ENCODE measurements around the gene GAS6. TPM values are rescaled to one million over a fixed set of nuclear protein-coding genes. Genes with fewer than 3 reads are reported as not detected.

The GAS6 gene
- polyA plus RNA-seq, 1 donor from 2014 or later = 52.4 TPM

DNA sequence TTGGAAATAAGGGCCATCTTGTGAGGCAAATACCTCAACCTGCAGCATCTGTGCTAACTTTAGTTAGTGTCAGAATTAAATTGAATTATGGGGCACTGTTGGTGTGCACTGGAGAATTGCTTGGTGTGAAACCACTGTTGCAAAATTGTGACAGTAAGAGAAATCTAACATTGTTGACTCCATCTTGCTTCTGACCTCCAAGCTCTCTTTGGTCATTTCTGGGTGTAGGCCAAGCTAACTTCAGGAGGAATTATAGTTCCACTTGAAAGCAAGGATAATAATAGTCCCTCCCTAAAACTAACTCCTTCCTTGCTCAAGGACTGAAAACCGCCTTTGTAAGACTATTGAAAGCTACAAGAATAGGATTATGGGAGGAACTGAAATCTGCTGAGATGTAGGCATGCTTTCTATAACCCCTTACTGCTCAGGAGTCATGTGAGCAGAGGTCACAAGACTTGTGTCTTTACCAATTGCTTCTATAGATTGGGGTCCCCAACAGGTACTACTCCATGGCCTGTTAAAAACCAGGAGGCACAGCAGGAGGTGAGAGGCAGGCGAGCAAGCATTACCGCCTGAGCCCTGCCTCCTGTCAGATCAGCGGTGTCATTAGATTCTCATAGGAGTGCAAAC is 24.9 kb upstream of the GAS6 start:
- Histone ChIP-seq H3K4me2 (ENCODE audit: low read length) (no peak overlapping the region), H2AFZ (ENCODE audit: low read depth, low read length) (no peak overlapping the region), H3K27me3 (ENCODE audit: insufficient read depth, low read depth, low read length) (no peaks in the 10 kb centered on the region), H3K36me3 (ENCODE audit: insufficient read depth, low read length) (no peaks in the 10 kb centered on the region), H3K9me2 (ENCODE audit: insufficient read depth, low read length) (no peaks in the 10 kb centered on the region), H3K27ac (ENCODE audit: low read length) (no peak overlapping the region), H3K9me3 (ENCODE audit: low read length) (no peaks in the 10 kb centered on the region), H3K79me2 (replicated peaks; ENCODE audit: insufficient read depth, low read length) (no peaks in the 10 kb centered on the region), H3K4me3 (ENCODE audit: low read length) (no peak overlapping the region), H3K9ac (ENCODE audit: low read length) (no peak overlapping the region), H4K20me1 (ENCODE audit: insufficient read depth) (no peaks in the 10 kb centered on the region), H3F3A (ENCODE audit: insufficient read depth, low read length, poor library complexity, severe bottlenecking) (no peaks in the 10 kb centered on the region)
- TF ChIP-seq POLR2AphosphoS5 (IDR thresholded peaks at IDR 0.05) (no peak), EP300 (conservative IDR thresholded peaks at IDR 0.05; ENCODE audit: poor library complexity, severe bottlenecking) (no peak), TAF1 (IDR thresholded peaks at IDR 0.05; ENCODE audit: low read depth) (no peak), MXI1 (conservative IDR thresholded peaks at IDR 0.05; ENCODE audit: poor library complexity, severe bottlenecking) (no peak), SMC3 (conservative IDR thresholded peaks at IDR 0.05; ENCODE audit: poor library complexity) (no peak), REST (IDR thresholded peaks at IDR 0.05; ENCODE audit: borderline replicate concordance) (no peak), EZH2 (IDR thresholded peaks at IDR 0.05; ENCODE audit: borderline replicate concordance, insufficient read depth, low read length, poor library complexity, severe bottlenecking) (no peak), RAD21 (conservative IDR thresholded peaks at IDR 0.05) (no peak)
- TF ChIP-seq, protein P1, sequence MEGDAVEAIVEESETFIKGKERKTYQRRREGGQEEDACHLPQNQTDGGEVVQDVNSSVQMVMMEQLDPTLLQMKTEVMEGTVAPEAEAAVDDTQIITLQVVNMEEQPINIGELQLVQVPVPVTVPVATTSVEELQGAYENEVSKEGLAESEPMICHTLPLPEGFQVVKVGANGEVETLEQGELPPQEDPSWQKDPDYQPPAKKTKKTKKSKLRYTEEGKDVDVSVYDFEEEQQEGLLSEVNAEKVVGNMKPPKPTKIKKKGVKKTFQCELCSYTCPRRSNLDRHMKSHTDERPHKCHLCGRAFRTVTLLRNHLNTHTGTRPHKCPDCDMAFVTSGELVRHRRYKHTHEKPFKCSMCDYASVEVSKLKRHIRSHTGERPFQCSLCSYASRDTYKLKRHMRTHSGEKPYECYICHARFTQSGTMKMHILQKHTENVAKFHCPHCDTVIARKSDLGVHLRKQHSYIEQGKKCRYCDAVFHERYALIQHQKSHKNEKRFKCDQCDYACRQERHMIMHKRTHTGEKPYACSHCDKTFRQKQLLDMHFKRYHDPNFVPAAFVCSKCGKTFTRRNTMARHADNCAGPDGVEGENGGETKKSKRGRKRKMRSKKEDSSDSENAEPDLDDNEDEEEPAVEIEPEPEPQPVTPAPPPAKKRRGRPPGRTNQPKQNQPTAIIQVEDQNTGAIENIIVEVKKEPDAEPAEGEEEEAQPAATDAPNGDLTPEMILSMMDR (IDR thresholded peaks at IDR 0.05; ENCODE audit: poor library complexity, severe bottlenecking) = no peak

DNA sequence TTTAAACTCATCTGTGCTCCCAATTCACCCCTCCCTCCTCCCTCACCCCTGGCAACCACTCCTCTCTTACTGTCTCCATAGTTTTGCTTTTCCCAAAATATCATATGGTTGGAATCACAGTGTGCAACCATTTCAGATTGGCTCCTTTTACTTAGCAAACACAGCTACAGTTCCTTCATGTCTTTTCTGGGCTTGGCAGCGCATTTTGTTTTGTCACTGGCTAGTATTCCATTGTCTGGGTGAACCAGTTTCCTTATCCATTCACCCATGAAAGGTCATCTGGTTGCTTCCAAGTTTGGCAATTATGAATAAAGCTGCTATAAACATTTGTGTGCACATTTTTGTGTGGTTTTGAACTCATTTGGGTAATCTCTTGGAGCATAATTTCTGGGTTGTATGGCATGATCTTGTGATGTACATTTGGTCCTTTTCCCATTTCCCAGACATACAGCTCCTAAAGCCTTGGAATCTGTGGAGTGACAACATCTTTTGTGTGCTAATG is 23.9 kb upstream of the GAS6 start:
- H3K4me3 ChIP-seq (ENCODE audit: low read length) = no peak overlapping the region
- no peaks in the 10 kb centered on the region for H4K20me1 ChIP-seq (ENCODE audit: insufficient read depth)
- TF ChIP-seq, protein P1 (IDR thresholded peaks at IDR 0.05; ENCODE audit: poor library complexity, severe bottlenecking) = no peak
- TF ChIP-seq REST (IDR thresholded peaks at IDR 0.05; ENCODE audit: borderline replicate concordance) = no peak
- no peak for TF ChIP-seq RAD21 (conservative IDR thresholded peaks at IDR 0.05)
- TF ChIP-seq SMC3 (conservative IDR thresholded peaks at IDR 0.05; ENCODE audit: poor library complexity) = no peak
- no peak overlapping the region for H3K4me2 ChIP-seq (ENCODE audit: low read length)
- H3K9me2 ChIP-seq (ENCODE audit: insufficient read depth, low read length) = no peaks in the 10 kb centered on the region
- H3K9ac ChIP-seq (ENCODE audit: low read length) = no peak overlapping the region
- no peaks in the 10 kb centered on the region for H3K27me3 ChIP-seq (ENCODE audit: insufficient read depth, low read depth, low read length)
- no peaks in the 10 kb centered on the region for H3K36me3 ChIP-seq (ENCODE audit: insufficient read depth, low read length)
- H3K79me2 ChIP-seq (replicated peaks; ENCODE audit: insufficient read depth, low read length) = no peaks in the 10 kb centered on the region
- H3F3A ChIP-seq (ENCODE audit: insufficient read depth, low read length, poor library complexity, severe bottlenecking) = no peaks in the 10 kb centered on the region
- no peak overlapping the region for H2AFZ ChIP-seq (ENCODE audit: low read depth, low read length)
- H3K27ac ChIP-seq (ENCODE audit: low read length) = no peak overlapping the region
- H3K9me3 ChIP-seq (ENCODE audit: low read length) = no peaks in the 10 kb centered on the region
